ENCODE measurements around the gene MBOAT2.

- TF ChIP-seq CTCF (IDR thresholded peaks at IDR 0.05): no peak
- no peak for TF ChIP-seq POLR2A (IDR thresholded peaks at IDR 0.05)
Measured at GRCh38 chr2:8877894-8878293, 125.6 kb downstream of the MBOAT2 start.
